Activated naive CD4-positive, alpha-beta T cell (primary cell): ENCODE measurements around the gene LAMA2.
"Not testable (repeated sequence)": the region's sequence is repeated elsewhere in the genome, so short reads cannot be mapped to it uniquely, and the experiment has no call there.

ENCODE experiments used
- DNase-seq, 4 experiments: peaks; one replicate each; lab custom pipeline; 2025; lab: John Stamatoyannopoulos, UW

The LAMA2 gene

DNA sequence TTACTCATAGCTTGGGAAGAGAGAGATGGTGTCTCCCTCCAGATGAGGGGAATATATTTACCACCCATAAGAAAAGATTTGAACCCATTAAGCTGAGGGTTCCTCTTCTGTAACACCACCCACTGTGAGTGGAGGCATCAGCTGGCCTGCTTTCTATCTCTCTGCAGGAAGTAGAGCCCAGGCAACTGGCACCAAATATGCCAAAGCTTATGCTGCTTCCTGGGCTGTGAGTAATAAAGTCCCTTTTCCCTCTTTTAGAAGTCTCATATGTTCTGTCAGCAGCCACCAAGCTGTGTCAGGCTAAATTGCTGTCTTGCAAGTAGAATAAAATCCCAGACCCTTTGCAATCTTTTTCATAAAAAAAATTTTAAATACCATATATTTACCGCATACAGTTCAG, 241.4 kb downstream of the LAMA2 start:
- DNase-seq: no peak

DNA sequence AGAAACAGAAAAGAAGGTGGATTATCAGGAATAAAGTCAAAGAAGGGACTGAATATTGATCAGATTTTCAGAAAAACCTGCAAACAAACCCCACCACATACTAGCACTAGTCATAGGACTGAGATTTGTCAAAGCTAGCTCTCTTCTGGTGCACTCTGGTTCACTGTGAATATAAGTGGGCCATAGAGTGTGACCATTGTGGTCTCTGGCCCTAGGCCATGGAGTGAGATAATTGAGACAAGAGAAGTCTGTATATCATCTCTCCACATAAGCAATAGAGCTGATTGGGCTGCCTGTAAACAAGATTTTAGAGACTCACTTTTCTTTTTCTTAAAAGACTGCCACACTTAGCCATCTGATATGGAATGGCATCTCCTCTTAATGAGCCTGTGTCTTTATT, 247.2 kb downstream of the LAMA2 start:
- no peak for DNase-seq

DNA sequence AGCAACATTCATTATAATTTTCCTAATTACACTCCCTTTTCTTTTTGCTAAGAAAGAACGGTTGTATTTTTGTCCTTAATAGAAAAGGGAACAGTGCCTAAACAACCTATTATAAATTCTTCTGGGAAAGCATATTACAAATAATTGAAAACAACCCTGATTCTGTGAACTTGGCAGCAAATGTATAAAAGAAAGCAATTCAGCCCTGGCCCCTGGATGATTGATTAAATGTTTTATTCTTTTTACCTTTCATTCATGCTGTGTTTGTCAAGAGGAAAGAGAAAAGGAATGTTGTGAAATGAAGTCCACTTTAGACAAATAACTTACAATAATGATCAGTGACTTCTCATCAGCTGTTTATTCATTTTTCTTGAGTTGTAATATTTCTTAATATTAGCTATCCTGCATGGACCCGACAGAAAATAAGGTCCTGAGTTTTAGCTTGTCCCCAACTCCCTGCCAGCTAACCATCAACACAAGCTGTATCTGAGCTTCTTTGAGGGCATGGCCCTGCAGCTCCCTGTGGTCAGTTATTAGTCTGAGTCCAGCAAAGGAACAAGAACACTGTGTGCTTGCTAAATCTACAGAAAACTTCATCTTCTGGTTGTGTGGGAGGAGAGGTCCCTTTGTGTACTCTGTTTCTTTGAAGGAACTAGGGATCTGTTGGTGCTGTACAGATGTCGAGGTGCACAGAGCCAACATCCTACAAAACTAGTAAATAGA, 248.2 kb downstream of the LAMA2 start:
- no peak for DNase-seq

DNA sequence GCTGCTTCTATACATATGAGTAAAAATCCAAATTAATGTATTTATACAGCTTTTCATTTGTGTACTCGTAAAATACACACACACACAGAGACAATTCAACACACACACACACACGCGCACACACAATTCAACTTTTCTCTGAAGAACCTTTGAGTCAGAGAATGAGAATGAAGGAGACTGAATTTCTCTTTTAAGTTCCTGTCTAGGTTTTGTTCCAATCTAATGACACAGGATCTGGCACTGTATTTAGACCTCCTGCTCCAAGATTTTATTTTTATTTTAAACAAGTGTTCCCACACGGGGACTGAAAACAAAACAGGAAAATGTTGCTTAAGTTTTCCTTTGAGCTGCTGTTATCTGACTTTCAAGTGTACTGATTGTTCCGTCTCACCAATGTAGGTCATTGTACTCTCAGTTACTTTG, 250.8 kb downstream of the LAMA2 start:
- DNase-seq: no peak

DNA sequence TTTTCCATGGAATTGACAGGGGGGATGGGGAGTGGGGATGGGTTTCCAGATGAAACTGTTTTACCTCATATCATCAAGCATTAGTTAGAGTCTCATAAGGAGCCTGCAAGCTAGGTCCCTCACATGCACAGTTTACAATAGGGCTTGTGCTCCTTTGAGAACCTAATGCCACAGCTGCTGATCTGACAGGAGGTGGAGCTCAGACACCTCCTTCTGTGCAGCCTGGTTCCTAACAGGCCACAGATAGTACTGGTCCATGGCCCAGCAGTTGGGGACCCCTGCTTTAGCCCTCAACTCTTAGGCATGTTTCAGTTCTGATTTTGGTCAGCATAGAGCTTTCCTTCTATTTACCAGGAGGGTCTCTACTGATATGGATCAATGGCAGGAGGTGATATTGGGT, 251.6 kb downstream of the LAMA2 start:
- no peak for DNase-seq

DNA sequence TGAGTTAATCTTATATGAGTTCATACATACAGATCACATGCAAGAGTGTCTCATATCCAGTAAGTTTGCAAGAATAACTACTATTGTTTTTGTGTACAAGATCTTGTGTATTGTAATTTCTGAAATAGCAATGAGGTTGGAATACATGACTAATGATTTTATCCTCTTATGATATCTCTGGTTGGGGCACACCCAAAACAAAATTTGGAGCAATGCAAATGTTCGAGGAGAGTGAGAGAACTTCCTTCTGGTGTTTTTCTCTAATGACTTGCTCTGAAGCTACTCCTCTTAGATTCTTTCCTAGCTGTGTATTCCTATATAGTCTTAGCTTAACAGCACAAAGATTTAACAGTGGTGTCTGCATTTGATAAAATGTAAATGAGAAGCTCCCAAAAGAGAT, 252.5 kb downstream of the LAMA2 start:
- DNase-seq: no peak

DNA sequence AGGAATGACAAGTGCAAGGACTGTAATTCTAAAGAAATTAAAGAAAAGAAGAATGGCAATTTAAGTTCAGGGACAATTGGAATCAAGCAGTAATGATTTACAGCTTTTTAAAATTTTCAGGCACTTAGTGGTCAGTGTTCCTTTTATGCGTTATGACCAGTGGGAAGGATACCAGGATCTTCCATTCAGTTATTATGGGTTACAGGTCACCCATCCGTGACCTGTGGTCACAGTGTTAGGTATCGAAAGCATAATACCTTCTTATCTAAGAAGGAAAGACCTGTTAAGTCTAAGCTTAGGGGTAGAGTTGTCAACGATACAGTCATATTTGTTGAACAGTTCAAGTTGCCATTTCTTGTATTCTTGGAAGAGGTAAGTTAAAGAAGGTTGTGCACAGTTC, 253.8 kb downstream of the LAMA2 start:
- DNase-seq: no peak

DNA sequence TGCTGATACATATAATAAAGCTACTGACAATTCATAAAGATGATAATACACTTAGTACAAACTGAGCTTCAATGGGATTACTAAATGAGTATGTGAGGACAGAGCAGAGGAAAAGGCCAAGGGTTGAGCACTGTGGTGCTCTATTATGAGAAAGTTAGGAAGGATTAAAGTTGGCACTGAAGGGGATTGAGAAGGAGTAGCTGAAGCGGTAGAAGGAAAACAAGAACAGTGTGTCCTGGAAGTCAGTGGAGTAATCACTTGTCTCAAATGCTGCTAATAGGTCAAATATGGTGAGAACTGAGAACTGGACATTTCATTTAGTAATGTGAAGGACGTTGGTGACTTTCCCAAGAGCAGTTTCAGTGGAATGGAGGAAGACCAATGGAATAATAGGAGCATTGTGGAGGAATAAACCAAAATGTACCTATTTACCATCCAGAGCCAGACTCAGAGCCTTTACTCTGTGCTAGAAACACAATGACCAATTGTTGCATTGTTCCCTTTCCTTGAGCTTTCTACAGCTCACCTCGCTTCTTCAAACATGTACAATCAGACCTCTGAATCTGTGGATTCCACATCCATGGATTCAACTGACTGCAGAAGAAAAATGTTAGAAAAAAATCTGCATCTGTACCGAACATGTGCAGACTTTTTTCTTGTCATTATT, 255.9 kb downstream of the LAMA2 start:
- DNase-seq: no peak

DNA sequence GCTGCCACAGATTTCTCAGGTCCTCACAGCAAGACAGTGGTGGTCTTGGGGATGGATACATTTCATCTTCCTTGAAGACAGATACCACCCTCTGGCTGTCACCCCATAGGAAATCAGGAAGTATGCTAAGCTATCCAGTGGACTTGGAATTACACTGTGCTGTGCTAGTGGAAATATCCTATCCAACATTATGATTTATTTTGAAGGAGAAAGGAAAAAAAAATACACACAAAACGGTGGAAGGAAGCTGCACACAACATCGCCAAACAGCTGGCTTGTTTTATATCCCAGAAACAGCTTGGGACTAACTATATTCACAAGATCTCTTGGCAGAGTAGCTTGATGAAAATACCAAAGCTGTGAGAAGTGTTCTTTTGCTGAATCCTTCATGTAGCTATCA, 257.6 kb downstream of the LAMA2 start:
- DNase-seq: no peak

DNA sequence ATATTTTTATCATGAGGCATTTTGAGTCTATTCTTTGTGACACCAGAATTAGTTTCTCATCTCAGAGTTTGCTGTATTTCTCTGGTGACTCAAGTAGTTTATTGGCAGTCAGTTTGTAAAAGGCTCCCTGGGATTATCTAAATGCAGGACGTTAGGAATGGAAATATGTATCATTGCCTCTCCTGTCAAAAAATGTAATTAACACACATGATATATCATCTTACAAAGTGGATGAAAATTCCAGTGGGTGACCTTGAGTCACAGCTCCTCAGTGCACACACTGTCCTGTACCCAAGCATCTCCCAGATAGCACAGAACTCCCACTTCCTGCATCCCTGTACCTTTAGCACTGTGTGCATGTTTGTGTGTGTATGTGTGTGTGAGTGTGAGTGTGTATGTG, 258.6 kb downstream of the LAMA2 start:
- DNase-seq: no peak

DNA sequence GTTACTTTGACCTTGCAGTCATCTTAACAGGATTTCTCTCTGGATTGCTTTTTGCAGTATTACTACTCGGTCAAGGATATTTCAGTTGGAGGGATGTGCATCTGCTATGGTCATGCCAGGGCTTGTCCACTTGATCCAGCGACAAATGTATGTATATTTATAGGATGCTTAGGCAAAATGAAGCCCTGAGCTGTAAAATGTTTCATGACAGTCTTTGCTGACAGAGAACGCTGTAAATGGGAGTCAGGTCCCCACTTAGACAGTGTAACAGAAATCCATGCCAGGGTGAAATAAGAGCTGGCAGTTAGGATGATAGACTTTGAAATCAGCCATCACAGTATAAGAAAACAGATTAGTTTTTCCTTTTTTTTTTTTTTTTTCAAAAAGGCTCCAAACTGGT, 264.0 kb downstream of the LAMA2 start:
- no peak for DNase-seq

DNA sequence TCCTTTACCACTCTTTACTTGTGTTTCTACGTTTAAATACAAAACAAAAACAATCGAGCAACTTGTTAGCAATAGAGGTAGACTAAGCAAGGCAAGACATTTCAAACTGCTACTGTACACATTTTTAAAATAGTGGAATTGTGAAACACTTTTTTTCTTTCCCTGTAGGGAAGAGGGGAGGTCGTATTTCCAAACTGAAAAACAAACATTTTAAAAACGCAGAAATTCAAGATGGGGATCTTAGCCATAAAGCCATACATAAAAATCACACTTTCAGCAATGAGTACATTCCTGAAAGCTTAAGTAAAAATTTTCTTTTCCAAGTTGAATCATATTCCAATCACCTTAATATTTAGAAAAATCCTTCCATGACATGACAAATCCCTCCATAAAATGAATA, 267.6 kb downstream of the LAMA2 start:
- no peak for DNase-seq

DNA sequence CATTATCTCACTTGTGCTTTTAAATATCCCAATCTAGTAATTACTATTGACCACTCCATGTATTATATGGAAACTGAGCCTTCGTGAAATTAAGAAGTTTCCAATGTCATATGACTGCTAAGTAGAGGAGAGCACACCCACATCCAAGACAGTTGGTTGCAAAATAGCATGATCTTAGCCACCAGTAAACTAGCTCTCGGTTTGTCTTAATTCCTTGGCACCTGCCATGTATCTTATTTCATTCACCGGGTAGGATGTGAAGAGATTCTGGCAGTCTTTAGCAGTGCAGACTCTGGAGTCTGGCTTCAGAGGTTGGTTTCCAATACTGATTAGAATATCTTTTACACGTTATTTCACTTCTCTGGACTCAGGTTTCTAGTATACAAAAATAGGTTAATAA, 270.3 kb downstream of the LAMA2 start:
- no peak for DNase-seq

DNA sequence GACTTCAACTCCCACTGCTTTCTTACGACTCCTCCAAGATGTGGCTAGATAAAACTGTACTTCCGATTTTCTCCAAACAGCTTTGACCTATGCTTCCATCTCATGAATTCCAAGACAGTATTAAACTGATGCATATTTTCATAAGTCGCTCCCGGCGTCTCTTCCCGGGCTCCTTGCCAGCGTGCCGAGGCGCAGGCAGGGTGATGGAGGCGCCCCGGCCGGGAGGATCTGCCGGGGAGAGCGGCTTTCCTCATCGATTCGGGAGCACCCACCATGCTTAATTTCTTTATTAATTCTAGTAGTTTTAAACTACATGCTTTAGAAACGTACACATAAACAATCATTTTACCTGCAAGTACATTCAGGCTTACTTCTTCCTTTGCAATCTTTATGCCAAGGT, 276.3 kb downstream of the LAMA2 start:
- not testable (repeated sequence) for DNase-seq

DNA sequence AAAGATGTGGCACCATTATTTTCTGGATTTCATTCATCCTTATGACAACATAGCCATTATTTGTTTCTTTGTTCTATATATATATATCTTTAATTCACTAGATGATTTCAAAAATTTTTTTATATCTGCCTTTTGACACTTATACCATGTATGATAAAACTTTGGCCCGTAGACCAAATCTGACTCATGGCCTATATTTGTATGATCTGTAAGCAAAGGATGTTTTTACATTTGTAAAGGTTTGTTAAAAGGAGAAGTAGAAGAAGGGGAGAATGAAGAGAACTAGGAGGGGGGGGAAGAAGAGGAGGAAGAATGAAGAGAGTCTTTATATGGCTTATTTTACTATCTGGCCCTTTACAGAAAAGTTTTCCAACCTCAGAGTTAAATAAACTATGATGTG, 279.7 kb downstream of the LAMA2 start:
- no peak for DNase-seq

DNA sequence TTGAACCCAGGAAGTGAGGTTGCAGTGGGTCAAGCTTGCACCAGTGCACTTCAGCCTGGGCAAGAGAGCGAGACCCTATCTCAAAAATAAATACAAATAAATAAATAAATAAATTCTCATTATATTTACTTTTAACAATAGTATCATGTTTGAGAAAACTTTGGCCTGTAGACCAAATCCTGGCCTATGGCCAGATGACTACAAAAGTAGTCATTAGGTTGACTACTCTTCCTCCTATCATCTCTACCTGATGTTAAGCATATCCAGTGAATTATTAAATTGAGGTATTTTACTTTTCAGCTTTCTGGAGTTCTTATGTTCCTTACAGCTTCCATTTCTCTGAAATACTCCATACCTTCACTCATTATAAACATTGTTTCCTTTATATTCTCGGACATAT, 280.6 kb downstream of the LAMA2 start:
- DNase-seq: no peak

DNA sequence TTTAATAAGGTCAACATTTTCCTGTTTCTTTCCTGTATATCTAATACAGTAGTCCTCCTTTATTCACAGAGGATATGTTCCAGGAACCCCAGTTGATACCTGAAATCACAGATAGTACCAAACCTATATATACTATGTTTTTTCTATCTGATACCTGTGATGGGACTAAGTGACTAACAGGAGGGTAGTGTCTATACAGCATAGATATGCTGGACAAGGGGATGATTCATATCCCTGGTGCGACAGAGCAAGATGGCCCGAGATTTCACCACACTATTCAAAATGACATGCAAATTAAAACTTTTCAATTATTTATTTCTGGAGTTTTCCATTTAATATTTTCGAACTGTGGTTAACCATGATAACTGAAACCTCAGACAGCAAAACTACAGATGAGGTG, 281.1 kb downstream of the LAMA2 start:
- no peak for DNase-seq

DNA sequence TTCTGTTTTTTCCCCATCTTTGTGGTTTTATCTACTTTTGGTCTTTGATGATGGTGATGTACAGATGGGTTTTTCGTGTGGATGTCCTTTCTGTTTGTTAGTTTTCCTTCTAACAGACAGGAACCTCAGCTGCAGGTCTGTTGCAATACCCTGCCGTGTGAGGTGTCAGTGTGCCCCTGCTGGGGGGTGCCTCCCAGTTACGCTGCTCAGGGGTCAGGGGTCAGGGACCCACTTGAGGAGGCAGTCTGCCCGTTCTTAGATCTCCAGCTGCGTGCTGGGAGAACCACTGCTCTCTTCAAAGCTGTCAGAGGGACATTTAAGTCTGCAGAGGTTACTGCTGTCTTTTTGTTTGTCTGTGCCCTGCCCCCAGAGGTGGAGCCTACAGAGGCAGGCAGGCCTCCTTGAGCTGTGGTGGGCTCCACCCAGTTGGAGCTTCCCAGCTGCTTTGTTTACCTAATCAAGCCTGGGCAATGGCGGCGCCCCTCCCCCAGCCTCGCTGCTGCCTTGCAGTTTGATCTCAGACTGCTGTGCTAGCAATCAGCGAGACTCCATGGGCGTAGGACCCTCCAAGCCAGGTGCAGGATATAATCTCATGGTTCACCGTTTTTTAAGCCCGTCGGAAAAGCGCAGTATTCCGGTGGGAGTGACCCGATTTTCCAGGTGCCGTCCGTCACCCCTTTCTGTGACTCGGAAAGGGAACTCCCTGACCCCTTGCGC, 289.5 kb downstream of the LAMA2 start:
- DNase-seq: not testable (repeated sequence)

DNA sequence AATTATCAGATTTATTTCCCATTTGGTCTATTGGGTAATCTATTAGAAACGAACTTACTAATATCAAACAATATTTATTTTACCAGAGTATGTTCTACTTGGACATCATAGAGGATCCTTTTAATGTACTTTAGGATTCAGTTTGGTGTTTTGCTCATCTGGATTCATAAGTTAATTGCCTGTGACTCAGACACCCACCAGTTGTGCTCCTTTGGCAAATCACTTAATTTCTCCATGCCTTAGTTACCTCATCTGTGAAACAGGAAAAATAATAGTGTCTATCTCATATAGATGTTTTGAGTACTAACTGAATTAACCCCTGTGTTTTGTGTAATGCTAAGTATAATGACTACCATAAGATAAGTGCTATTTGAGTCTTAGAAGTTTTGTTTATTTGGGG, 292.1 kb downstream of the LAMA2 start:
- DNase-seq: no peak

DNA sequence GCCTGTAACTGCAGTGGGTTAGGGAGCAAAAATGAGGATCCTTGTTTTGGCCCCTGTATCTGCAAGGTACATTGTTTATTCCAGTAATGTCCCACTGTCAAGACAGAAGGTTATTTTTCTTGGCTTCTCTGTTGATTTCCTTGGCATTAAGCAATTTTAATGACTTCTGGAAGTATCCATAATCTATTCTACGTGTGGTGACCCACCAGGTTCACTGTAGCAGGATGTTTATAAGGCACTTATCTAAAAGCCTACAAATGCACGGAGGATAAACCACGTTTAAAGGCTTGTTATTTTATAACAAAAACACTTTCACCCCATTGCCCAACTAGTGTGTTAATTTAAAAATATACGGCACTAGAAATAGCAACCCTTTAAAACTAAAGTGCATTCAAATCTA, 294.9 kb downstream of the LAMA2 start:
- DNase-seq: no peak

DNA sequence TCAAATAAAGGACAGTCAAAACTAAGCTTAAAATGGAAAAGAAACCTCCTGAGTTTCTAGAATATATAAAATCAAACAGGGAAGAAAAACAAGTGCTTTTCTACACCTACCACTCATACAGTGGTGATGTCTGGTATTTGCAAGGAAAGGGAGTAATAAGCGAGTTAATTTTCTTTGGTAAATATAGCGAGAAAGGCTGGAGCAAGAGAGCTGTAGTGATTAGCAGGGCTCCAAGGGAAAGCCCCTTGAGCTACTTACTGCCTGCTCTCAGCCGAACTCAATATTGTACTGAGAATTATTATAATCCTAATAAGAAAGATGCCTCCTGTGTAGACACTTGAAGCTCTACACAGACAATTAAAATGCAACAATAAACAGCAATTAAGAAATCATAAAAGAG, 296.3 kb downstream of the LAMA2 start:
- DNase-seq: no peak

DNA sequence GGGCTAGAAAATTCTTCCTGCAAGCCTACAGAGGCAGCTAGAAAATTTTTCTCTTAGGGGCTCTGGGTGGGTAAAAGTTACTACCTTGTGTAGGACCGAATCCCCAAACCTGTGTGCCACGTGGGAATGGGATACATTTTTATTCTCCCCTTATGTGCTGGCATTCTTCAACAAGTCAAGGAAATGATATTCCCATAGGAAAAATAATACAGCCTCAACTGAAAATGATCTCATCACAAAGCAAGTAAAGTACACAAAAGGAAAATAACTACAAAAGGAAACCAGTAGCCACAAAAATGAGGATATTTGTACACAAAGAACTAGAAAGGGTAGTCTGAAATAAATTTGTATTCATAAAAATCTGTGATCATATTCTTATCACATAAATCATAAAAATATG, 298.1 kb downstream of the LAMA2 start:
- DNase-seq: no peak

DNA sequence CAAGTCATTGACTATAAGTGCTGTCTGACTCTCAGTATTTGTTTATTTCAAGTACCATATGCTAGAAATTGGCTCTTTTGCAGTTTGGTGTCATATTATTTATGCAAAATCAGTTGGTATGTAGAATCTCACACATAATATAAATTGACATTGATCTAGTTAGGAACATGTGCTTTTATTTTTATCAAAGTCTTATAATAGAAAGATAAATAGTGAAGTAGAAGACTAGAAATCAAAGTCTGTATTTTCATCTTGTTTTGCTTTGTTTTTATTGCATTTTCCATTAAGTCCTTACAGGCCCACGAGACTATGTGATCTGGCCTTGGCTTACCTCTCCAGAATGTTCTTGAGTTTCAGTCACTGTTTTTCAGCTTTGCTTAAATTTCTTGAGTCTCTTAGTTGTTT, 300.3 kb downstream of the LAMA2 start:
- DNase-seq: no peak
